ENCODE data around the gene PYY. TPM values are rescaled to one million over a fixed set of nuclear protein-coding genes. Genes with fewer than 3 reads are reported as not detected.
A peak's percentile ranks its signal among the peaks of the same experiment; 100 is the strongest.

The PYY gene
- total RNA-seq, 1 experiment from 2014 or later, result not detected

DNA sequence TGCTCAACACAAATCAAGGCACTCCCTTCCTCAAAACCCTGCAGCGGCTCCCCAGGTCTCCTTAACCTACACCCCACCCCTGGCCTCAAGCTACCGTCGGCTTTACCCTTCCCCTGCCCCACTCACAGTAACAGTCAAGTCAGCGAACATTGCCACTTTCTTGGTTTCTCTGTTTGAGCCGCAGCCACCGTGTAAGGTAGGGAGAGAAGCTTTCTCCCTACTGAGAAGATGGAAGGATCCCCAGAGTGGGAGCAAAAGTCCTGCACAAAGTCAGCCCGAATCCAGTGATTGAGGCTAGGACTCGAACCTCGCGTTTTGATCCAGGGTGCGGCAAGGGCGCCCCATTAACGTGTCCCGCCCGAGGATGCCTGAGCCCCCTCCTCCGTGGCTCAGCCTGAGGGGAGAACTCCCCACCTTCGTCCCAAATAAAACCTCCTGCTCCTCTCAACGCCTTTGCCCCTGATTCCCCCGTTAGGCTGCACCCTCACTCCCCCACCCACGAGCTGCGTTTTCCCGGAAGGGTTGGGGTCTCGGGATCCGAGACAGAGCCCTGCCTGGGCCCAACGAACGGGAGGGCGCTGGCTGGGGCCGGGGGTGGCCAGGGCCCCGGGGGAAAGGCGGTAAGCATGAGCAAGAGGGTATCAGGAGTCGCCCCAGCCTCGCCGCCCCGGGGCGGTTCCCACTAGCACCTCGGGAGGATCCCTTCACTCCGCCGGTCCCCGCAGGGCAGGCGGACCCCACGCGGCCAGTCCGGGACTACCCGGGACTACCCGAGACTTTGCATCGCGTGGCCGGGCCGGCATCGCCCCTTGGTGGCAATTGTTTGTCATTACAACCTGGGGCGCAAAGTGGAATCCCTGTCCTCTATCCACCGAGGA is 40.8 kb upstream of the PYY start:
- DNase-seq, result peak; percentile 81
- Mint-ChIP-seq H3K27ac (ENCODE audit: unreplicated experiment) (no peak overlapping the region), H3K4me3 (ENCODE audit: low read depth, unreplicated experiment) (peak overlapping the region; percentile 24), H3K27me3 (ENCODE audit: unreplicated experiment) (peaks cover 18% of the 10 kb centered on the region), H3K36me3 (ENCODE audit: insufficient read depth, unreplicated experiment) (no peaks in the 10 kb centered on the region), H3K9me3 (ENCODE audit: low read depth, unreplicated experiment) (no peaks in the 10 kb centered on the region), H3K4me1 (ENCODE audit: low read depth, unreplicated experiment) (no peaks in the 10 kb centered on the region)
- TF ChIP-seq, protein P1, sequence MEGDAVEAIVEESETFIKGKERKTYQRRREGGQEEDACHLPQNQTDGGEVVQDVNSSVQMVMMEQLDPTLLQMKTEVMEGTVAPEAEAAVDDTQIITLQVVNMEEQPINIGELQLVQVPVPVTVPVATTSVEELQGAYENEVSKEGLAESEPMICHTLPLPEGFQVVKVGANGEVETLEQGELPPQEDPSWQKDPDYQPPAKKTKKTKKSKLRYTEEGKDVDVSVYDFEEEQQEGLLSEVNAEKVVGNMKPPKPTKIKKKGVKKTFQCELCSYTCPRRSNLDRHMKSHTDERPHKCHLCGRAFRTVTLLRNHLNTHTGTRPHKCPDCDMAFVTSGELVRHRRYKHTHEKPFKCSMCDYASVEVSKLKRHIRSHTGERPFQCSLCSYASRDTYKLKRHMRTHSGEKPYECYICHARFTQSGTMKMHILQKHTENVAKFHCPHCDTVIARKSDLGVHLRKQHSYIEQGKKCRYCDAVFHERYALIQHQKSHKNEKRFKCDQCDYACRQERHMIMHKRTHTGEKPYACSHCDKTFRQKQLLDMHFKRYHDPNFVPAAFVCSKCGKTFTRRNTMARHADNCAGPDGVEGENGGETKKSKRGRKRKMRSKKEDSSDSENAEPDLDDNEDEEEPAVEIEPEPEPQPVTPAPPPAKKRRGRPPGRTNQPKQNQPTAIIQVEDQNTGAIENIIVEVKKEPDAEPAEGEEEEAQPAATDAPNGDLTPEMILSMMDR (IDR thresholded peaks at IDR 0.05; ENCODE audit: unreplicated experiment), result peak; percentile 98
- BruUV-seq (replicated peaks), result no TSS peak
- intact Hi-C loops (cut with micrococcal nuclease; ENCODE audit: unreplicated experiment), result loop anchor here (1.0 to 10.0 kb wide), 2 partner anchors 50 to 120 kb away; no protein-coding TSS in a partner anchor
- CTCF ChIA-PET, result interaction anchor here (1.1 to 2.0 kb wide), 2 partner anchors 15 to 51 kb away, joined by 4 to 12 read pairs; no protein-coding TSS in a partner anchor

DNA sequence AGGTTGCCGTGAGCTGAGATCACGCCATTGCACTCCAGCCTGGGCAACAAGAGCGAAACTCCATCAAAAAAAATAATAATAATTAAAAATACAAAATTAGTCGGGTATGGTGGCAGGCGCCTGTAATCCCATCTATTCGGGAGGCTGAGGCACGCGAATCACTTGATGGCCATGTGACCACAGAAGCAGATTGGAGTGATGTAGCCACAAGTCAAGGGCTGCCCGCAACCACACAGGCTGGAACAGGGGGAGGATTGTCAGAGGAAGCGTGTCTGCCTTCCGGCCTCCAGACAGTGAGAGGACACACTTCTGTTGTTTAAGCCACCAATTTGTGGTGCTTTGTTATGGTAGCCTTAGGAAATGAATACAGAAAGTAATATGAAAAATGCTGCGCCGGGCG is 38.9 kb upstream of the PYY start:
- Mint-ChIP-seq H3K4me3 (ENCODE audit: low read depth, unreplicated experiment) (no peak overlapping the region), H3K27me3 (ENCODE audit: unreplicated experiment) (peaks cover 37% of the 10 kb centered on the region), H3K4me1 (ENCODE audit: low read depth, unreplicated experiment) (no peaks in the 10 kb centered on the region), H3K27ac (ENCODE audit: unreplicated experiment) (no peak overlapping the region), H3K36me3 (ENCODE audit: insufficient read depth, unreplicated experiment) (no peaks in the 10 kb centered on the region), H3K9me3 (ENCODE audit: low read depth, unreplicated experiment) (no peaks in the 10 kb centered on the region)
- TF ChIP-seq, protein P1 (IDR thresholded peaks at IDR 0.05; ENCODE audit: unreplicated experiment), result no peak
- BruUV-seq (replicated peaks), result no TSS peak
- intact Hi-C loops (cut with micrococcal nuclease; ENCODE audit: unreplicated experiment), result loop anchor here (10.0 kb wide), 1 partner anchor 118 kb away; no protein-coding TSS in a partner anchor
- DNase-seq, result no peak
- CTCF ChIA-PET, result interaction anchor here (0.7 to 1.6 kb wide), 2 partner anchors 25 to 464 kb away, joined by 3 to 6 read pairs; no protein-coding TSS in a partner anchor

DNA sequence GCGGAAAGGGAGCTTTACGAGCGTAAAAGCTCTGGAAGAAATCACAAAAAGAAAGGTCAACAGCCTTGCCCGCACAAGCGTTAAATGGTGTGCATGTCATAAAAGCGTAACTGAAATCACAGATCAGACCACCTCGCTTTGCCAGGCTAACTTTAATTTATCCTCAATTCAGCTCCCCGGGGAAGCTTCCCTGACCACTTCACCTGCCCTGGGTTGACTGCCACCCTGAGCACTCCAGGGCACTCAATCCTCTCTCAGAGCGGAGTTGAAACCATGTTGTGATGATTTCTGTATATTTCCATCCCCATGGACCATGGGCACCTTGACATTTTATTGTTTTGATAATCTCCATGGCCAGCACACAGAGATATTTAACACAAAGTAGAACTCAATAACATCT is 34.6 kb upstream of the PYY start:
- CTCF ChIA-PET, result interaction anchor here (0.8 kb wide), 1 partner anchor 16 kb away, joined by 3 read pairs; no protein-coding TSS in a partner anchor

More for the DNA sequence above, 34.6 kb upstream of the PYY start:
- peaks cover 80% of the 10 kb centered on the region for H3K27me3 Mint-ChIP-seq (ENCODE audit: unreplicated experiment)
- intact Hi-C loops (cut with micrococcal nuclease; ENCODE audit: unreplicated experiment), result no loop called here
- no peaks in the 10 kb centered on the region for H3K36me3 Mint-ChIP-seq (ENCODE audit: insufficient read depth, unreplicated experiment)
- no peak overlapping the region for H3K4me3 Mint-ChIP-seq (ENCODE audit: low read depth, unreplicated experiment)
- no peaks in the 10 kb centered on the region for H3K9me3 Mint-ChIP-seq (ENCODE audit: low read depth, unreplicated experiment)
- DNase-seq, result no peak
- no TSS peak for BruUV-seq (replicated peaks)
- H3K27ac Mint-ChIP-seq (ENCODE audit: unreplicated experiment), result no peak overlapping the region
- TF ChIP-seq, protein P1 (IDR thresholded peaks at IDR 0.05; ENCODE audit: unreplicated experiment), result no peak
- no peaks in the 10 kb centered on the region for H3K4me1 Mint-ChIP-seq (ENCODE audit: low read depth, unreplicated experiment)
